Panc1 (cell line): ENCODE measurements around the gene BTBD2.

Source experiments
- POLR2AphosphoS5 ChIP-seq: IDR thresholded peaks from 2 replicates; pipeline ENCODE4 v1.6.1; 2012; ENCODE audit warnings: mild to moderate bottlenecking, low read depth, low read length, moderate library complexity
- TCF7L2 ChIP-seq: IDR thresholded peaks from 2 replicates; pipeline ENCODE4 v1.6.1; 2011; ENCODE audit warnings: mild to moderate bottlenecking, low read depth, low read length, inconsistent platforms
- TF ChIP-seq, protein P1 (sequence below): fragments of 450-650 bp; IDR thresholded peaks from 2 replicates; pipeline ENCODE4 v1.5.1; 2017; ENCODE audit warnings: mild to moderate bottlenecking

DNA sequence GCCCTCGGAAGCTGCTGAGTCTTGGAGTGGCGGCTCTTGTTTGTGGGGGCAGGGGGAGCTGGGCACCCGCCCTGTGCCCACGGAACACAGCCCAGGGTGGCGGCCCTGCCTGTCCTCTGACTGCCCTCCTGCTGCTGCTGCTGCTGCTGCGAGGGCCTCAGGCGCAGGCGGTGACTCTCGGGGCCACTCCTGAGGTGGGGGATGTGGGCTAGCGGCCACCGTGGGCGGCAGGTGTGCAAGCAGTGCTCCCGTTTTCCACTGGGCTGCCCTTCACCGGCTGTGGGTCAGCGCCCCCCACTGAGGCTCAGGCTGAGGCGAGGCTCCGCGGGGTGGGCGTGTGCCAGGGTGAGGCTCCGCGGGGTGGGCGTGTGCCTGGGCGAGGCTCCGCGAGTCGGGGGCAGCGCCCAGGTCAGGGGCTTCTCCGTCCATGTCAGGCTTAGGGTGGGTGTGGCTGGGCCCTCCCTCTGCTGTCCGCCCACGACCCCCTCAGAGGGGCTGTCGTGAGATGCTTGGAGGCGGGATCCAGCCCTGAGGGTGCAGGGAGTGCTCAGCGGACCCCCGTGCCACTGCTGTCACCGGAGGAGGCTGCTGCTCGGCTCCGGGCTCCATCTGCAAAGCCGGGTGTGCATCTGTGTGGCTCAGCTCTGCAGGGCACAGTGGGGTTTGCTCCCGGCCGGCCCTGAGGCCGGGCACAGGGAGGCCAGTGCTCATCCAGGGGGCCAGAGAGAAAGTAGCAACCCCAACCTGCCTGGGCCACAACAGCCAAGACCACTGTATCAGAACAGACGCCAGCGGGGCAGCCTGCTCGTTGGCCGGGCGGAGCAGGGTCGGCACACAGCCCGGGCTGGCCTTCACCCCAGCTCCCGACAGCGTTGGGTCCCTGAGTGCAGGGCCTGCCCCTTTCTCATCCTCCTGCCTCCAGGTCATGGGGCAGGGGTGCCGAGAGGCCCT is 60.1 kb downstream of the BTBD2 start:
- TF ChIP-seq, protein P1, sequence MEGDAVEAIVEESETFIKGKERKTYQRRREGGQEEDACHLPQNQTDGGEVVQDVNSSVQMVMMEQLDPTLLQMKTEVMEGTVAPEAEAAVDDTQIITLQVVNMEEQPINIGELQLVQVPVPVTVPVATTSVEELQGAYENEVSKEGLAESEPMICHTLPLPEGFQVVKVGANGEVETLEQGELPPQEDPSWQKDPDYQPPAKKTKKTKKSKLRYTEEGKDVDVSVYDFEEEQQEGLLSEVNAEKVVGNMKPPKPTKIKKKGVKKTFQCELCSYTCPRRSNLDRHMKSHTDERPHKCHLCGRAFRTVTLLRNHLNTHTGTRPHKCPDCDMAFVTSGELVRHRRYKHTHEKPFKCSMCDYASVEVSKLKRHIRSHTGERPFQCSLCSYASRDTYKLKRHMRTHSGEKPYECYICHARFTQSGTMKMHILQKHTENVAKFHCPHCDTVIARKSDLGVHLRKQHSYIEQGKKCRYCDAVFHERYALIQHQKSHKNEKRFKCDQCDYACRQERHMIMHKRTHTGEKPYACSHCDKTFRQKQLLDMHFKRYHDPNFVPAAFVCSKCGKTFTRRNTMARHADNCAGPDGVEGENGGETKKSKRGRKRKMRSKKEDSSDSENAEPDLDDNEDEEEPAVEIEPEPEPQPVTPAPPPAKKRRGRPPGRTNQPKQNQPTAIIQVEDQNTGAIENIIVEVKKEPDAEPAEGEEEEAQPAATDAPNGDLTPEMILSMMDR: no peak
- TF ChIP-seq POLR2AphosphoS5 (no peak), TCF7L2 (no peak)
